HL-60 (cell line): ENCODE measurements around the gene C4orf36.

Source experiments
- GABPA ChIP-seq: IDR thresholded peaks from 2 replicates; pipeline ENCODE4 v1.6.1; 2012; ENCODE audit warnings: low read depth
- POLR2AphosphoS5 ChIP-seq: IDR thresholded peaks from 2 replicates; pipeline ENCODE4 v1.6.1; 2012; ENCODE audit warnings: low read depth
- REST ChIP-seq: IDR thresholded peaks from 2 replicates; pipeline ENCODE4 v1.6.1; 2012; ENCODE audit warnings: low read depth; ENCODE audit not compliant: insufficient replicate concordance
- SPI1 ChIP-seq: IDR thresholded peaks from 2 replicates; pipeline ENCODE4 v1.6.1; 2012; ENCODE audit warnings: low read depth, mild to moderate bottlenecking, borderline replicate concordance
- TF ChIP-seq, protein P1 (sequence below): IDR thresholded peaks from one replicate; pipeline ENCODE4 v1.5.1; 2011; ENCODE audit warnings: low read length, control low read depth, inconsistent platforms; ENCODE audit not compliant: insufficient read depth

DNA sequence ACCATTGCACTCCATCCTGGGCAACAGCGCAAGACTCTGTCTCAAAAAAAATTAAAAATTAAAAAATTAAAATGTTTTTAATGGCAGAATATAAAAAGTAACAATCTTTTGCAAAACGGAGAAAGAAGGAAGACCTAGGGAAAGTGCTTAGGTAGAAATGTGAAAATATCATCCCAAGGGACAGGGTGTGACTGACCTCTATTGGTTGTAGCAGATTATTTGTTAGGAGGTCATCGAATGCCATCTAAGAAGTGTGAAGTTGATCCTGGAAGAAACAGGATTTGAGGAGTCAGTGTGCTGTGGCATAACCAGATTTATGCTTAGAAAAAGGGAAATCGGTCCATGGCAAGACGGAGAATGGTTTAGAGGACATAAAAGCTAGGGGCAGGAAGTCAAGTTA is 18.1 kb upstream of the C4orf36 start:
- TF ChIP-seq REST (no peak), GABPA (no peak), POLR2AphosphoS5 (no peak), SPI1 (no peak)
- TF ChIP-seq, protein P1, sequence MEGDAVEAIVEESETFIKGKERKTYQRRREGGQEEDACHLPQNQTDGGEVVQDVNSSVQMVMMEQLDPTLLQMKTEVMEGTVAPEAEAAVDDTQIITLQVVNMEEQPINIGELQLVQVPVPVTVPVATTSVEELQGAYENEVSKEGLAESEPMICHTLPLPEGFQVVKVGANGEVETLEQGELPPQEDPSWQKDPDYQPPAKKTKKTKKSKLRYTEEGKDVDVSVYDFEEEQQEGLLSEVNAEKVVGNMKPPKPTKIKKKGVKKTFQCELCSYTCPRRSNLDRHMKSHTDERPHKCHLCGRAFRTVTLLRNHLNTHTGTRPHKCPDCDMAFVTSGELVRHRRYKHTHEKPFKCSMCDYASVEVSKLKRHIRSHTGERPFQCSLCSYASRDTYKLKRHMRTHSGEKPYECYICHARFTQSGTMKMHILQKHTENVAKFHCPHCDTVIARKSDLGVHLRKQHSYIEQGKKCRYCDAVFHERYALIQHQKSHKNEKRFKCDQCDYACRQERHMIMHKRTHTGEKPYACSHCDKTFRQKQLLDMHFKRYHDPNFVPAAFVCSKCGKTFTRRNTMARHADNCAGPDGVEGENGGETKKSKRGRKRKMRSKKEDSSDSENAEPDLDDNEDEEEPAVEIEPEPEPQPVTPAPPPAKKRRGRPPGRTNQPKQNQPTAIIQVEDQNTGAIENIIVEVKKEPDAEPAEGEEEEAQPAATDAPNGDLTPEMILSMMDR: no peak
